ENCODE results near the gene EIPR1.
"Not testable (repeated sequence)": the region's sequence is repeated elsewhere in the genome, so short reads cannot be mapped to it uniquely, and the experiment has no call there.

The EIPR1 gene

GRCh38 chr2:3285901-3286645 lies 91.5 kb downstream of the EIPR1 start:
- H3K9ac ChIP-seq (ENCODE audit: low read length): no peak overlapping the region
- no peak overlapping the region for H2BK5ac ChIP-seq (ENCODE audit: low read length)
- H2AK5ac ChIP-seq (ENCODE audit: low read length): no peak overlapping the region
- H3K4me1 ChIP-seq (ENCODE audit: control insufficient read depth, low read depth, low read length): no peaks in the 10 kb centered on the region
- peaks cover 3% of the 10 kb centered on the region for H3K79me1 ChIP-seq (ENCODE audit: low read length)
- H2BK120ac ChIP-seq (ENCODE audit: low read depth, low read length): no peak overlapping the region
- H3K36me3 ChIP-seq (ENCODE audit: control insufficient read depth, insufficient read depth, low read length): no peaks in the 10 kb centered on the region
- H4K8ac ChIP-seq (ENCODE audit: low read depth, low read length): no peak overlapping the region
- H4K5ac ChIP-seq (ENCODE audit: low read length): no peak overlapping the region
- WGBS (ENCODE audit: extremely low coverage, insufficient coverage, low lambda C conversion rate): no CpG with 5 or more reads among the region's 21 CpGs
- DNase-seq: no peak
- no peak overlapping the region for H3K4ac ChIP-seq (ENCODE audit: low read depth, low read length)
- no peak overlapping the region for H3K4me3 ChIP-seq (ENCODE audit: low read length)
- no peaks in the 10 kb centered on the region for H3K27me3 ChIP-seq (ENCODE audit: insufficient read depth, low read length, poor library complexity)
- no peak overlapping the region for H2BK15ac ChIP-seq (replicated peaks; ENCODE audit: low read depth)
- no peaks in the 10 kb centered on the region for H3K79me2 ChIP-seq (ENCODE audit: control insufficient read depth, insufficient read depth, low read length)
- no peak overlapping the region for H3K18ac ChIP-seq (ENCODE audit: low read length)
- no peak overlapping the region for H3K27ac ChIP-seq (ENCODE audit: low read depth, low read length)
- no peak overlapping the region for H3K4me2 ChIP-seq (ENCODE audit: low read length)
- no peak overlapping the region for H3K56ac ChIP-seq (ENCODE audit: low read length)
- H3K23ac ChIP-seq (ENCODE audit: low read length): no peak overlapping the region

GRCh38 chr2:3284657-3285630 lies 92.7 kb downstream of the EIPR1 start:
- Histone ChIP-seq H3K4me2 (ENCODE audit: low read length) (no peak overlapping the region), H3K4me1 (ENCODE audit: control insufficient read depth, low read depth, low read length) (no peaks in the 10 kb centered on the region), H3K79me2 (ENCODE audit: control insufficient read depth, insufficient read depth, low read length) (no peaks in the 10 kb centered on the region), H3K18ac (ENCODE audit: low read length) (no peak overlapping the region), H3K9ac (ENCODE audit: low read length) (no peak overlapping the region), H4K8ac (ENCODE audit: low read depth, low read length) (no peak overlapping the region), H3K23ac (ENCODE audit: low read length) (no peak overlapping the region), H2BK120ac (ENCODE audit: low read depth, low read length) (no peak overlapping the region), H3K79me1 (ENCODE audit: low read length) (peaks cover 3% of the 10 kb centered on the region), H2AK5ac (ENCODE audit: low read length) (no peak overlapping the region), H3K36me3 (ENCODE audit: control insufficient read depth, insufficient read depth, low read length) (no peaks in the 10 kb centered on the region), H3K56ac (ENCODE audit: low read length) (no peak overlapping the region), H4K5ac (ENCODE audit: low read length) (no peak overlapping the region), H3K4me3 (ENCODE audit: low read length) (no peak overlapping the region), H3K27ac (ENCODE audit: low read depth, low read length) (no peak overlapping the region), H2BK15ac (replicated peaks; ENCODE audit: low read depth) (no peak overlapping the region), H3K4ac (ENCODE audit: low read depth, low read length) (no peak overlapping the region), H3K27me3 (ENCODE audit: insufficient read depth, low read length, poor library complexity) (no peaks in the 10 kb centered on the region), H2BK5ac (ENCODE audit: low read length) (no peak overlapping the region)
- DNase-seq: no peak
- WGBS (ENCODE audit: extremely low coverage, insufficient coverage, low lambda C conversion rate): no CpG with 5 or more reads among the region's 24 CpGs

GRCh38 chr2:3283876-3284656 lies 93.6 kb downstream of the EIPR1 start:
- DNase-seq; H3K4ac ChIP-seq (ENCODE audit: low read depth, low read length); H3K4me2 ChIP-seq (ENCODE audit: low read length); H4K8ac ChIP-seq (ENCODE audit: low read depth, low read length); H3K79me2 ChIP-seq (ENCODE audit: control insufficient read depth, insufficient read depth, low read length); H3K79me1 ChIP-seq (ENCODE audit: low read length); H3K27ac ChIP-seq (ENCODE audit: low read depth, low read length); H2BK15ac ChIP-seq (replicated peaks; ENCODE audit: low read depth); H3K56ac ChIP-seq (ENCODE audit: low read length); H3K36me3 ChIP-seq (ENCODE audit: control insufficient read depth, insufficient read depth, low read length); H2BK5ac ChIP-seq (ENCODE audit: low read length); H4K5ac ChIP-seq (ENCODE audit: low read length); H3K23ac ChIP-seq (ENCODE audit: low read length); H3K4me3 ChIP-seq (ENCODE audit: low read length); H3K4me1 ChIP-seq (ENCODE audit: control insufficient read depth, low read depth, low read length); H2BK120ac ChIP-seq (ENCODE audit: low read depth, low read length); H3K9ac ChIP-seq (ENCODE audit: low read length); H2AK5ac ChIP-seq (ENCODE audit: low read length); H3K18ac ChIP-seq (ENCODE audit: low read length); H3K27me3 ChIP-seq (ENCODE audit: insufficient read depth, low read length, poor library complexity): not testable (repeated sequence)
- no CpG with 5 or more reads among the region's 38 CpGs for WGBS (ENCODE audit: extremely low coverage, insufficient coverage, low lambda C conversion rate)

- H3K27me3 ChIP-seq (ENCODE audit: insufficient read depth, low read length, poor library complexity): no peaks in the 10 kb centered on the region
- no peak overlapping the region for H3K4ac ChIP-seq (ENCODE audit: low read depth, low read length)
- DNase-seq: no peak
- H3K27ac ChIP-seq (ENCODE audit: low read depth, low read length): no peak overlapping the region
- H3K4me2 ChIP-seq (ENCODE audit: low read length): no peak overlapping the region
- no peak overlapping the region for H3K23ac ChIP-seq (ENCODE audit: low read length)
- H4K5ac ChIP-seq (ENCODE audit: low read length): no peak overlapping the region
- no peak overlapping the region for H3K9ac ChIP-seq (ENCODE audit: low read length)
- no peaks in the 10 kb centered on the region for H3K36me3 ChIP-seq (ENCODE audit: control insufficient read depth, insufficient read depth, low read length)
- H3K18ac ChIP-seq (ENCODE audit: low read length): no peak overlapping the region
- no CpG with 5 or more reads among the region's 14 CpGs for WGBS (ENCODE audit: extremely low coverage, insufficient coverage, low lambda C conversion rate)
- no peaks in the 10 kb centered on the region for H3K79me2 ChIP-seq (ENCODE audit: control insufficient read depth, insufficient read depth, low read length)
- no peak overlapping the region for H2BK120ac ChIP-seq (ENCODE audit: low read depth, low read length)
- H2BK15ac ChIP-seq (replicated peaks; ENCODE audit: low read depth): no peak overlapping the region
- no peak overlapping the region for H3K56ac ChIP-seq (ENCODE audit: low read length)
- H4K8ac ChIP-seq (ENCODE audit: low read depth, low read length): no peak overlapping the region
- H2BK5ac ChIP-seq (ENCODE audit: low read length): no peak overlapping the region
- H2AK5ac ChIP-seq (ENCODE audit: low read length): no peak overlapping the region
- H3K4me1 ChIP-seq (ENCODE audit: control insufficient read depth, low read depth, low read length): no peaks in the 10 kb centered on the region
- no peak overlapping the region for H3K4me3 ChIP-seq (ENCODE audit: low read length)
- peaks cover 3% of the 10 kb centered on the region for H3K79me1 ChIP-seq (ENCODE audit: low read length)
Measured at GRCh38 chr2:3283206-3283605, 94.4 kb downstream of the EIPR1 start.

- no peak overlapping the region for H3K27ac ChIP-seq (ENCODE audit: low read depth, low read length)
- H2BK15ac ChIP-seq (replicated peaks; ENCODE audit: low read depth): no peak overlapping the region
- no peak overlapping the region for H3K18ac ChIP-seq (ENCODE audit: low read length)
- H3K79me1 ChIP-seq (ENCODE audit: low read length): peaks cover 3% of the 10 kb centered on the region
- H2BK120ac ChIP-seq (ENCODE audit: low read depth, low read length): no peak overlapping the region
- no peak for DNase-seq
- no peaks in the 10 kb centered on the region for H3K36me3 ChIP-seq (ENCODE audit: control insufficient read depth, insufficient read depth, low read length)
- H3K4ac ChIP-seq (ENCODE audit: low read depth, low read length): no peak overlapping the region
- no peaks in the 10 kb centered on the region for H3K4me1 ChIP-seq (ENCODE audit: control insufficient read depth, low read depth, low read length)
- H3K56ac ChIP-seq (ENCODE audit: low read length): no peak overlapping the region
- no peak overlapping the region for H2BK5ac ChIP-seq (ENCODE audit: low read length)
- no peak overlapping the region for H3K4me3 ChIP-seq (ENCODE audit: low read length)
- no peak overlapping the region for H2AK5ac ChIP-seq (ENCODE audit: low read length)
- no peak overlapping the region for H4K5ac ChIP-seq (ENCODE audit: low read length)
- H3K79me2 ChIP-seq (ENCODE audit: control insufficient read depth, insufficient read depth, low read length): no peaks in the 10 kb centered on the region
- H4K8ac ChIP-seq (ENCODE audit: low read depth, low read length): no peak overlapping the region
- no peaks in the 10 kb centered on the region for H3K27me3 ChIP-seq (ENCODE audit: insufficient read depth, low read length, poor library complexity)
- no peak overlapping the region for H3K4me2 ChIP-seq (ENCODE audit: low read length)
- WGBS (ENCODE audit: extremely low coverage, insufficient coverage, low lambda C conversion rate): no CpG with 5 or more reads among the region's 36 CpGs
- no peak overlapping the region for H3K9ac ChIP-seq (ENCODE audit: low read length)
- no peak overlapping the region for H3K23ac ChIP-seq (ENCODE audit: low read length)
Measured at GRCh38 chr2:3282056-3282998, 95.3 kb downstream of the EIPR1 start.

All from mesendoderm (in vitro differentiated cells).